Measurements from ENCODE around the gene ZNF576. TPM values are rescaled to one million over a fixed set of nuclear protein-coding genes. Genes with fewer than 3 reads are reported as not detected.
"Not testable (repeated sequence)": the region's sequence is repeated elsewhere in the genome, so short reads cannot be mapped to it uniquely, and the experiment has no call there.

ZNF576 gene
- total RNA-seq, 1 experiment from 2014 or later: 22.5 TPM

GRCh38 chr19:43599635-43600295 is 3.4 kb downstream of the ZNF576 start:
- no peak for DNase-seq (ENCODE audit: low spot score)

- not testable (repeated sequence) for DNase-seq (ENCODE audit: low spot score)
Observed at GRCh38 chr19:43600326-43600725, 3.9 kb downstream of the ZNF576 start.

- DNase-seq (ENCODE audit: low spot score): no peak
Observed at GRCh38 chr19:43605875-43606568, 9.6 kb downstream of the ZNF576 start.

- no peak for DNase-seq (ENCODE audit: low spot score)
Observed at GRCh38 chr19:43606569-43607229, 10.3 kb downstream of the ZNF576 start.

- DNase-seq (ENCODE audit: low spot score): no peak
Observed at GRCh38 chr19:43607238-43608205, 11.1 kb downstream of the ZNF576 start.

GRCh38 chr19:43609872-43610271 is 13.5 kb downstream of the ZNF576 start:
- no peak for DNase-seq (ENCODE audit: low spot score)

GRCh38 chr19:43610493-43610892 is 14.1 kb downstream of the ZNF576 start:
- DNase-seq (ENCODE audit: low spot score): peak; percentile 83

- no peak for DNase-seq (ENCODE audit: low spot score)
Observed at GRCh38 chr19:43611788-43612187, 15.4 kb downstream of the ZNF576 start, which contains the start of gene SRRM5. Gene SRRM5, plus strand, starts transcription at chr19:43612088. Its CDS starts 34 bp downstream, at chr19:43612122.

- DNase-seq (ENCODE audit: low spot score): no peak
Observed at GRCh38 chr19:43612374-43612773, 16.0 kb downstream of the ZNF576 start.

- no peak for DNase-seq (ENCODE audit: low spot score)
Observed at GRCh38 chr19:43616306-43616705, 19.9 kb downstream of the ZNF576 start.

GRCh38 chr19:43616954-43617353 is 20.6 kb downstream of the ZNF576 start:
- no peak for DNase-seq (ENCODE audit: low spot score)

GRCh38 chr19:43618921-43619261 is 22.5 kb downstream of the ZNF576 start:
- no peak for DNase-seq (ENCODE audit: low spot score)

GRCh38 chr19:43619262-43620060 is 23.1 kb downstream of the ZNF576 start, which contains the start of gene ZNF428:
Gene ZNF428, minus strand, starts transcription at chr19:43619629. Its CDS starts 5,325 bp downstream, at chr19:43614304.
- DNase-seq (ENCODE audit: low spot score): peak; percentile 67

- DNase-seq (ENCODE audit: low spot score): no peak
Observed at GRCh38 chr19:43620061-43621001, 23.9 kb downstream of the ZNF576 start.

GRCh38 chr19:43622070-43622469 is 25.7 kb downstream of the ZNF576 start:
- no peak for DNase-seq (ENCODE audit: low spot score)

GRCh38 chr19:43622956-43623355 is 26.6 kb downstream of the ZNF576 start:
- DNase-seq (ENCODE audit: low spot score): no peak

- no peak for DNase-seq (ENCODE audit: low spot score)
Observed at GRCh38 chr19:43623889-43624670, 27.7 kb downstream of the ZNF576 start.

- no peak for DNase-seq (ENCODE audit: low spot score)
Observed at GRCh38 chr19:43624933-43625332, 28.5 kb downstream of the ZNF576 start.
